Coronary artery (tissue), 2 donors: ENCODE data around the gene OVCH1.
A peak's percentile ranks its signal among the peaks of the same experiment; 100 is the strongest.

Source experiments
- DNase-seq: peaks from one replicate; pipeline ENCODE4 v3.0.0-alpha.2; 2017; ENCODE audit warnings: low spot score
- H3K27ac ChIP-seq, 2 donors: fragments of 200-600 bp; sonication (generic); one replicate each; pipeline ENCODE4 v1.5.1; 2016 to 2019
- H3K4me3 ChIP-seq: fragments of 200-600 bp; sonication (generic); 2 replicates; pipeline ENCODE4 v1.5.1; 2016; ENCODE audit warnings: mild to moderate bottlenecking, moderate library complexity
- TF ChIP-seq, protein P1 (sequence below): fragments of 200-600 bp; sonication (generic); IDR thresholded peaks from one replicate; pipeline ENCODE4 v1.5.1; 2019; ENCODE audit warnings: antibody characterized with exemption

OVCH1 gene, protein sequence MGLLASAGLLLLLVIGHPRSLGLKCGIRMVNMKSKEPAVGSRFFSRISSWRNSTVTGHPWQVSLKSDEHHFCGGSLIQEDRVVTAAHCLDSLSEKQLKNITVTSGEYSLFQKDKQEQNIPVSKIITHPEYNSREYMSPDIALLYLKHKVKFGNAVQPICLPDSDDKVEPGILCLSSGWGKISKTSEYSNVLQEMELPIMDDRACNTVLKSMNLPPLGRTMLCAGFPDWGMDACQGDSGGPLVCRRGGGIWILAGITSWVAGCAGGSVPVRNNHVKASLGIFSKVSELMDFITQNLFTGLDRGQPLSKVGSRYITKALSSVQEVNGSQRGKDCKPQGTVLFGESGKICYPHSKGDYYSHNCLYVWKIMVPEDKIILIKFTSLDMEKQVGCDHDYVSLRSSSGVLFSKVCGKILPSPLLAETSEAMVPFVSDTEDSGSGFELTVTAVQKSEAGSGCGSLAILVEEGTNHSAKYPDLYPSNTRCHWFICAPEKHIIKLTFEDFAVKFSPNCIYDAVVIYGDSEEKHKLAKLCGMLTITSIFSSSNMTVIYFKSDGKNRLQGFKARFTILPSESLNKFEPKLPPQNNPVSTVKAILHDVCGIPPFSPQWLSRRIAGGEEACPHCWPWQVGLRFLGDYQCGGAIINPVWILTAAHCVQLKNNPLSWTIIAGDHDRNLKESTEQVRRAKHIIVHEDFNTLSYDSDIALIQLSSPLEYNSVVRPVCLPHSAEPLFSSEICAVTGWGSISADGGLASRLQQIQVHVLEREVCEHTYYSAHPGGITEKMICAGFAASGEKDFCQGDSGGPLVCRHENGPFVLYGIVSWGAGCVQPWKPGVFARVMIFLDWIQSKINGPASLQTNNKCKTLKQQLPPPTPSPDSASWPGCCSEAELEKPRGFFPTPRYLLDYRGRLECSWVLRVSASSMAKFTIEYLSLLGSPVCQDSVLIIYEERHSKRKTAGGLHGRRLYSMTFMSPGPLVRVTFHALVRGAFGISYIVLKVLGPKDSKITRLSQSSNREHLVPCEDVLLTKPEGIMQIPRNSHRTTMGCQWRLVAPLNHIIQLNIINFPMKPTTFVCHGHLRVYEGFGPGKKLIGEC

DNA sequence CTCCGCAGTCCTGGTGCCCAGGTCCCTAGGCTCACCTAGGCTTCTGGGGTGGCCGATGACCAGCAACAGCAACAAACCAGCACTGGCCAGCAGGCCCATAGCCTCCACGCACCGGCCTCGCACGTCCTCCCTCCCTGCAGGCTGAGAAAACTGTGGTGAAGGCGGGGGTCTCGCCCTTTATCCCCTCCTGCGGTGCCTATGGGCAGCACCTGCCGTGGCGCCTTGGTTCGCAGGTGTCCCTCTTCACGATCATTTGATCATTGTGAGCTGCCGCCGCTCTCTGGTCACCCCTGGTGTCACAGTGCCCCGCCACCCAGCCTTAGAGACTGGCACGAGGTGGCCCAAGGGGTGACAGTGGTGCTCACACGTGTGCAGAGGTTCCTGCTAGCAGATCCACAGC is at the start of gene OVCH1:
Gene OVCH1 (minus strand): TSS at position 99 of the 400 bp plus-strand sequence. CDS start 0 bp downstream, at position 99.
- Histone ChIP-seq H3K27ac (no peak within 1 kb of the TSS), H3K4me3 (no peak within 1 kb of the TSS)
- TF ChIP-seq, protein P1, sequence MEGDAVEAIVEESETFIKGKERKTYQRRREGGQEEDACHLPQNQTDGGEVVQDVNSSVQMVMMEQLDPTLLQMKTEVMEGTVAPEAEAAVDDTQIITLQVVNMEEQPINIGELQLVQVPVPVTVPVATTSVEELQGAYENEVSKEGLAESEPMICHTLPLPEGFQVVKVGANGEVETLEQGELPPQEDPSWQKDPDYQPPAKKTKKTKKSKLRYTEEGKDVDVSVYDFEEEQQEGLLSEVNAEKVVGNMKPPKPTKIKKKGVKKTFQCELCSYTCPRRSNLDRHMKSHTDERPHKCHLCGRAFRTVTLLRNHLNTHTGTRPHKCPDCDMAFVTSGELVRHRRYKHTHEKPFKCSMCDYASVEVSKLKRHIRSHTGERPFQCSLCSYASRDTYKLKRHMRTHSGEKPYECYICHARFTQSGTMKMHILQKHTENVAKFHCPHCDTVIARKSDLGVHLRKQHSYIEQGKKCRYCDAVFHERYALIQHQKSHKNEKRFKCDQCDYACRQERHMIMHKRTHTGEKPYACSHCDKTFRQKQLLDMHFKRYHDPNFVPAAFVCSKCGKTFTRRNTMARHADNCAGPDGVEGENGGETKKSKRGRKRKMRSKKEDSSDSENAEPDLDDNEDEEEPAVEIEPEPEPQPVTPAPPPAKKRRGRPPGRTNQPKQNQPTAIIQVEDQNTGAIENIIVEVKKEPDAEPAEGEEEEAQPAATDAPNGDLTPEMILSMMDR: no peak
- no peak for DNase-seq

DNA sequence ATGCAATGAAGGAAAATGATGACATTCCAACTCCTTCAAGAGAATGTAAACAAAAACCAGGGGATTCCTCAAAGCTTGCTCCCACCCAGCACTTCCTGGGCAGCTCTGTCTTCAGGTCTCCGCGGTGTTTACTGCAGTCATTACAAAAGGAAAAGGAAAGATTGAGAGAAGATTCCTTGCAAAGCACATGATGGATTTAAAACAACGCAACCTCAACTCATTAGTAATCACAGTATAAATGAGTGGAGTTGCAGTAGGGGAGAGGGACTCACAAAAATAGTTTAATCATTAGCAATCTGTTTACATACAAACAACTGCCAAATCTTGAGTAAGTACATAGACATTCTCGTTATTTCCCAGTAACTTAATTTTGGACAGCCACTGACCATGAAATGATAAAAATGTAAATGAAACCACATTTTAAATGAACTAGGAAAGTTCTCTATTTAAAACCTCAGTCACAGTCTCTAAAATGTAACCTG is 49.7 kb upstream of the OVCH1 start:
- TF ChIP-seq, protein P1: no peak
- Histone ChIP-seq H3K27ac (no peak overlapping the region), H3K4me3 (no peak overlapping the region)
- no peak for DNase-seq

DNA sequence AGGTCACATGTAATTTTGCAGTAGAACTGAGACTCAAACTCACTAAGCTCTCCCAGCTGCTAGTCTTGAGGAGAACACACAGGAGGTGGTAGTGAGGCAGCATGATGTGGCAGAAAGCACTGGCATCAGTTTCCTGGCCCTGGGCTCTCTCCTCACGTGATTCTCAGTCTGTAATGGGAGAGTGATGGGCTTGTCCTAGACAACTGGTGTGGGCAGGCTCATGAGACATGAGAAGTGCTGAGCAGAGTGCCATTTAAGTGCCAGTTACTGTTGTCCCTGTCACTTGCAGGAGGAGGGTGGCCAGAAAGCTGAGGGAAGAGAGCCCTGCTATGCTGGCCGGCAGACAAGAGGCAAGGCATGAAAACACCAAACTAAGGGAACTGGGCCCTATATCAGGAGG is 48.5 kb upstream of the OVCH1 start:
- H3K4me3 ChIP-seq: no peak overlapping the region
- DNase-seq: no peak
- no peak overlapping the region for H3K27ac ChIP-seq
- TF ChIP-seq, protein P1: no peak

DNA sequence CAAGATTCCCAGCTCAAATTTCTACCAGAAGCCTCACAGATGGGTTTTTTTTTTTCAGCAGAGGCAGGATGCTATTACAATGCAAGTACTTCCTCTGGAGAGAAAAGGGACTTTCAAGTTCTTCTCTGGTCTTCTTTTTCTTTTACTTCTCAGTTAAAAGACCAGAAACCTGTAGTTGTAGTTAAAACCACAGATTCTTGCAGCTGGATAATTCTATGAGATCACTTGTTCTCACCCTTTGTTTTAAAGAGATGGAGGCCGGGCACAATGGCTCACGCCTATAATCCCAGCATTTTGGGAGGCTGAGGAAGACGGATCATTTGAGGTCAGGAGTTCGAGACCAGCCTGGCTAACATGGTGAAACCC is 47.6 kb upstream of the OVCH1 start:
- TF ChIP-seq, protein P1: no peak
- H3K27ac ChIP-seq: no peak overlapping the region
- no peak for DNase-seq
- H3K4me3 ChIP-seq: no peak overlapping the region

DNA sequence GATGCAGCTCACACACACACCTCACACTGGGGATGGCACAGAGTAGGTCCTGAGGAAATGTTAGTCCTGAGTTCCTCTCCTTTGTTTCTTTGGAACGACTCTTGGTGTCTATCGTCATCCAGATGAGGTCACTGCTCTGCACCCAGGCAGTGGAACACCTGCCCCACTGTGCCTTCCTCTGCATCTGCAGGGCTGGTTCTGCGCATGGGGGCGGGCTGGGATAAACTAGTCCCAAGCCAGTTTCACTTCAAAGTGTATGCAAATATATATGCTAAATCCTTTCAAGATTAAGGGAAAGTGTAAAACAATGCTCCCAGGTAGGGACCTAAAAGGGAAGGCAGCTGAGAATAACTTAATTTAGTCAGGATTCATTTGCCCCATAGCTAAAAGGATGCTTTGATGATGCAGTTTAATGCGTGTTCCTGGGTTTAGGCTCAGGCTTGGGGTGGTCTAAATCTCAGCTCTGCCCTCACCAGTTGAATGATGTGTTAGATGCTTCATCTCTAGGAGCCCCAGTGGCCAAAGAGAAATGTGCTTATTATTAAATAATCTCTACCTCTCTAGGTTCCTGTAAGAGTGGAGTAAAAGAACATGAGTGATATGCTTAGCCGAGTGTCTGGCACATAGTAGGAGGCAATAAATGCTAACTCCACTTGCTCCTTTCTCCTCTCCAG is 47.1 kb upstream of the OVCH1 start:
- Histone ChIP-seq H3K4me3 (no peak overlapping the region), H3K27ac (no peak overlapping the region)
- no peak for DNase-seq
- TF ChIP-seq, protein P1: no peak

DNA sequence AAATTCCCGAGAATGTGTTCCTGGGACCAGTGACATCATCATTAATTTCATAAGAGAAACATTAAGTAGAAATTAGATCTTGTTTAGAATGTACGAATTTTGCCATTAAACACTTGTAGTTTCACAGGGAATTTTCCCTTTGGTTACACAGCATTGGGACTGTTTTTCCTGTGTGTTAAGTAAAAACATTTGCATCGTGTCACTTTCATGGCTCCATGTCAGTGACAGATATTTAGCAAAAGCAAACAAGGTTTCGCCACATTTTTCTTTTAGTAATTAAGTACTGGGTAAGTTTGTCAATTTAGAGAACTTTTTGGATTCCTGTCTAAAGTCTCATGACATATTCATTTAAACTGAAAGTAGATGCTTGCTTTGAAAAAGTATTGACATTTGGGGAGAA is 45.5 kb upstream of the OVCH1 start:
- TF ChIP-seq, protein P1: no peak
- DNase-seq: no peak
- Histone ChIP-seq H3K4me3 (peak overlapping the region; percentile 23), H3K27ac (peak overlapping the region in 1 of 2 donors; percentile 10)
